Measurements from ENCODE around the gene RBBP4. TPM values are rescaled to one million over a fixed set of nuclear protein-coding genes. Genes with fewer than 3 reads are reported as not detected.

The RBBP4 gene
- total and polyA plus RNA-seq, 2 of the 13 experiments (the other 11 are each of a cell fraction or from before 2014, with no cell fraction given), result 64.4 to 166 TPM

GRCh38 chr1:32650248-32650751, 708 bp upstream of the RBBP4 start, which contains the start of gene ZBTB8OS (continued):
- TF ChIP-seq, protein P1, sequence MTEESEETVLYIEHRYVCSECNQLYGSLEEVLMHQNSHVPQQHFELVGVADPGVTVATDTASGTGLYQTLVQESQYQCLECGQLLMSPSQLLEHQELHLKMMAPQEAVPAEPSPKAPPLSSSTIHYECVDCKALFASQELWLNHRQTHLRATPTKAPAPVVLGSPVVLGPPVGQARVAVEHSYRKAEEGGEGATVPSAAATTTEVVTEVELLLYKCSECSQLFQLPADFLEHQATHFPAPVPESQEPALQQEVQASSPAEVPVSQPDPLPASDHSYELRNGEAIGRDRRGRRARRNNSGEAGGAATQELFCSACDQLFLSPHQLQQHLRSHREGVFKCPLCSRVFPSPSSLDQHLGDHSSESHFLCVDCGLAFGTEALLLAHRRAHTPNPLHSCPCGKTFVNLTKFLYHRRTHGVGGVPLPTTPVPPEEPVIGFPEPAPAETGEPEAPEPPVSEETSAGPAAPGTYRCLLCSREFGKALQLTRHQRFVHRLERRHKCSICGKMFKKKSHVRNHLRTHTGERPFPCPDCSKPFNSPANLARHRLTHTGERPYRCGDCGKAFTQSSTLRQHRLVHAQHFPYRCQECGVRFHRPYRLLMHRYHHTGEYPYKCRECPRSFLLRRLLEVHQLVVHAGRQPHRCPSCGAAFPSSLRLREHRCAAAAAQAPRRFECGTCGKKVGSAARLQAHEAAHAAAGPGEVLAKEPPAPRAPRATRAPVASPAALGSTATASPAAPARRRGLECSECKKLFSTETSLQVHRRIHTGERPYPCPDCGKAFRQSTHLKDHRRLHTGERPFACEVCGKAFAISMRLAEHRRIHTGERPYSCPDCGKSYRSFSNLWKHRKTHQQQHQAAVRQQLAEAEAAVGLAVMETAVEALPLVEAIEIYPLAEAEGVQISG (CRISPR knock-in tag; IDR thresholded peaks at IDR 0.05), result peak; percentile 84
- TF ChIP-seq PATZ1 (CRISPR knock-in tag; IDR thresholded peaks at IDR 0.05) (no peak), ZBTB2 (CRISPR knock-in tag; IDR thresholded peaks at IDR 0.05; ENCODE audit: low read depth) (no peak), NCOA5 (CRISPR knock-in tag; IDR thresholded peaks at IDR 0.05) (no peak), ZNF773 (CRISPR knock-in tag; IDR thresholded peaks at IDR 0.05; ENCODE audit: borderline replicate concordance) (no peak), ZNF230 (CRISPR knock-in tag; IDR thresholded peaks at IDR 0.05) (no peak), CREBL2 (CRISPR knock-in tag; IDR thresholded peaks at IDR 0.05; ENCODE audit: borderline replicate concordance) (no peak), ZMAT3 (CRISPR knock-in tag; conservative IDR thresholded peaks at IDR 0.05) (no peak), SIN3B (IDR thresholded peaks at IDR 0.05; ENCODE audit: low read length) (peak; percentile 75), ZNF747 (CRISPR knock-in tag; IDR thresholded peaks at IDR 0.05; ENCODE audit: borderline replicate concordance) (no peak), EP300 (IDR thresholded peaks at IDR 0.05; ENCODE audit: low read depth in 2 of 2, low read length in 2 of 2) (no peak), EP300 (CRISPR knock-in tag; IDR thresholded peaks at IDR 0.05; ENCODE audit: borderline replicate concordance) (0 out of 2 replicates have a peak, but pooled peaks have one; percentile 10), ZFP36L1 (CRISPR knock-in tag; IDR thresholded peaks at IDR 0.05) (no peak), HOXD1 (CRISPR knock-in tag; IDR thresholded peaks at IDR 0.05) (no peak), GZF1 (CRISPR knock-in tag; IDR thresholded peaks at IDR 0.05) (no peak), TGIF2 (CRISPR knock-in tag; IDR thresholded peaks at IDR 0.05) (peak; percentile 43)
- TF ChIP-seq, protein P2, sequence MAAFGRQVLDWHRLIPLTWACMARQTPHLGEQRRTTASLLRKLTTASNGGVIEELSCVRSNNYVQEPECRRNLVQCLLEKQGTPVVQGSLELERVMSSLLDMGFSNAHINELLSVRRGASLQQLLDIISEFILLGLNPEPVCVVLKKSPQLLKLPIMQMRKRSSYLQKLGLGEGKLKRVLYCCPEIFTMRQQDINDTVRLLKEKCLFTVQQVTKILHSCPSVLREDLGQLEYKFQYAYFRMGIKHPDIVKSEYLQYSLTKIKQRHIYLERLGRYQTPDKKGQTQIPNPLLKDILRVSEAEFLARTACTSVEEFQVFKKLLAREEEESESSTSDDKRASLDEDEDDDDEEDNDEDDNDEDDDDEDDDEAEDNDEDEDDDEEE (CRISPR knock-in tag; IDR thresholded peaks at IDR 0.05), result no peak
